MM.1S (cell line): Measurements from ENCODE around the gene PTPRG.

Source experiments
- CTCF ChIP-seq: fragments of 300-600 bp; sonication (generic); IDR thresholded peaks from 2 replicates; pipeline ENCODE4 v1.5.1; 2016; ENCODE audit warnings: antibody characterized with exemption, low read length, mixed read lengths
- EZH2phosphoT487 ChIP-seq: fragments of 300-600 bp; sonication (generic); IDR thresholded peaks from 2 replicates; pipeline ENCODE4 v1.6.1; 2018; ENCODE audit warnings: antibody characterized with exemption, low read length

- TF ChIP-seq EZH2phosphoT487 (no peak), CTCF (no peak)
Measured at GRCh38 chr3:61981060-61981459, 419.7 kb downstream of the PTPRG start.
